DND-41 (cell line): ENCODE results near the gene ACTL8.

Experiments used
- CTCF ChIP-seq: IDR thresholded peaks from 2 replicates; pipeline ENCODE4 v1.5.1; 2012; ENCODE audit warnings: borderline replicate concordance, low read length, moderate library complexity, mild to moderate bottlenecking; ENCODE audit not compliant: poor library complexity, severe bottlenecking; ENCODE audit errors: extremely low read depth
- EZH2 ChIP-seq: IDR thresholded peaks from 3 replicates; pipeline ENCODE4 v1.6.1; 2012; ENCODE audit warnings: borderline replicate concordance, low read depth, mild to moderate bottlenecking, moderate library complexity, low read length, inconsistent platforms; ENCODE audit not compliant: severe bottlenecking

- no peak for TF ChIP-seq CTCF
- no peak for TF ChIP-seq EZH2
These were observed 82.3 kb downstream of the ACTL8 start for GRCh38 chr1:17837233-17838030.
